ENCODE measurements around the gene PALLD.

PALLD gene

DNA sequence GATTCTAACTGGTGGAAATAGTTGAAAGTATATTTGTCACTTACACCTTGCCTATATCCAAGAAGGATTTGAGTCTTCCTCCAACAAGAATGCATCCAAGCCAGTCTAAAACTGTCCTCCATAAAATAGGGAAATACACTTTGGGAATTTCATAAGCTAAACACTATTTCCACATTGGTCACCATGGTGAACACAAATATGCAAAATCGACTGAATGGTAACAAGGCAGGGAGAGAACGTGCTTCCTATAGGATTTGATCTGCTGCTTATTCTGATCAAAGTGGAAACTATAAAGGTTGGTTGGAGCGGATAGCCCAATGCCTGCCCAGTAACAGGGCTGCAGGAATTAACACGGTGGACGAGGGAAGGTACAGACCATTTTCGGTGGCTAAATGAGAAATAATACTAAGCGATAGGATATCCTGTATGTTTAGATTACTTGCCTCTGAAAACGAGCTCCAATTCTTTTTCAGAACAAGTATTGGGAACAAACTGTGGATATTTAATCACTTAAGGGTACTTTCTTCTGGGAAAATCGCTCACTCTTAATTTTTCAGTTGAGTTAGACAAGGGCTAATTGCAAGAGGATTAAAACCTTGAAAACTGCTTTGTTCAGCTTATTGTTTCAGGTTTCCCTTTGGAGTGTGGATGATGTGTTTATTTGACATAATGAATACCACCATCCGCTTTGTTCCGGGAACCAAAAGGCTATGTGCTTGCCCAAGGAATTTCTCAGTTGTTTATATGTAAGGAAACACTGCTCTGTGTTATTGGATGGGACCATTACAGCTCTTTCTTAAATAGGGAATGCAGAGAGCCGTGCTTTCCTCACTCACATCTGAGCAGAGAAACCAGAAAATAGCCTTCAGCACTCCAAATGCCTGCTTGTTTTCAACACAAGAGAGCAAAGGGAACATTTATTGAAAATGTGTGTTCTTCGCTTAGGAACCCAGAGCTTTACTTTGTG lies 318.8 kb downstream of the PALLD start:
- Histone ChIP-seq H3K36me3 (ENCODE audit: low read depth) (no peaks in the 10 kb centered on the region), H3K27me3 (ENCODE audit: insufficient read depth, poor library complexity, severe bottlenecking) (no peaks in the 10 kb centered on the region), H3K27ac (ENCODE audit: poor library complexity, severe bottlenecking) (peak overlapping the region; percentile 51), H3K4me3 (ENCODE audit: severe bottlenecking) (no peak overlapping the region), H3K4me1 (ENCODE audit: insufficient read depth, poor library complexity, severe bottlenecking) (peaks cover 33% of the 10 kb centered on the region), H3K9me3 (ENCODE audit: severe bottlenecking) (no peaks in the 10 kb centered on the region)
- ATAC-seq (ENCODE audit: low read depth) (no peak), DNase-seq (ENCODE audit: low spot score) (no peak)
- TF ChIP-seq, protein P1, sequence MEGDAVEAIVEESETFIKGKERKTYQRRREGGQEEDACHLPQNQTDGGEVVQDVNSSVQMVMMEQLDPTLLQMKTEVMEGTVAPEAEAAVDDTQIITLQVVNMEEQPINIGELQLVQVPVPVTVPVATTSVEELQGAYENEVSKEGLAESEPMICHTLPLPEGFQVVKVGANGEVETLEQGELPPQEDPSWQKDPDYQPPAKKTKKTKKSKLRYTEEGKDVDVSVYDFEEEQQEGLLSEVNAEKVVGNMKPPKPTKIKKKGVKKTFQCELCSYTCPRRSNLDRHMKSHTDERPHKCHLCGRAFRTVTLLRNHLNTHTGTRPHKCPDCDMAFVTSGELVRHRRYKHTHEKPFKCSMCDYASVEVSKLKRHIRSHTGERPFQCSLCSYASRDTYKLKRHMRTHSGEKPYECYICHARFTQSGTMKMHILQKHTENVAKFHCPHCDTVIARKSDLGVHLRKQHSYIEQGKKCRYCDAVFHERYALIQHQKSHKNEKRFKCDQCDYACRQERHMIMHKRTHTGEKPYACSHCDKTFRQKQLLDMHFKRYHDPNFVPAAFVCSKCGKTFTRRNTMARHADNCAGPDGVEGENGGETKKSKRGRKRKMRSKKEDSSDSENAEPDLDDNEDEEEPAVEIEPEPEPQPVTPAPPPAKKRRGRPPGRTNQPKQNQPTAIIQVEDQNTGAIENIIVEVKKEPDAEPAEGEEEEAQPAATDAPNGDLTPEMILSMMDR (IDR thresholded peaks at IDR 0.05; ENCODE audit: poor library complexity, severe bottlenecking) = no peak

- Histone ChIP-seq H3K27ac (ENCODE audit: poor library complexity, severe bottlenecking) (peak overlapping the region; percentile 51), H3K27me3 (ENCODE audit: insufficient read depth, poor library complexity, severe bottlenecking) (no peaks in the 10 kb centered on the region), H3K4me3 (ENCODE audit: severe bottlenecking) (no peak overlapping the region), H3K9me3 (ENCODE audit: severe bottlenecking) (no peaks in the 10 kb centered on the region), H3K36me3 (ENCODE audit: low read depth) (no peaks in the 10 kb centered on the region), H3K4me1 (ENCODE audit: insufficient read depth, poor library complexity, severe bottlenecking) (peaks cover 17% of the 10 kb centered on the region)
- DNase-seq (ENCODE audit: low spot score) (no peak), ATAC-seq (ENCODE audit: low read depth) (no peak)
- TF ChIP-seq, protein P1 (IDR thresholded peaks at IDR 0.05; ENCODE audit: poor library complexity, severe bottlenecking) = no peak
These were observed 320.5 kb downstream of the PALLD start for GRCh38 chr4:168817370-168817769.

DNA sequence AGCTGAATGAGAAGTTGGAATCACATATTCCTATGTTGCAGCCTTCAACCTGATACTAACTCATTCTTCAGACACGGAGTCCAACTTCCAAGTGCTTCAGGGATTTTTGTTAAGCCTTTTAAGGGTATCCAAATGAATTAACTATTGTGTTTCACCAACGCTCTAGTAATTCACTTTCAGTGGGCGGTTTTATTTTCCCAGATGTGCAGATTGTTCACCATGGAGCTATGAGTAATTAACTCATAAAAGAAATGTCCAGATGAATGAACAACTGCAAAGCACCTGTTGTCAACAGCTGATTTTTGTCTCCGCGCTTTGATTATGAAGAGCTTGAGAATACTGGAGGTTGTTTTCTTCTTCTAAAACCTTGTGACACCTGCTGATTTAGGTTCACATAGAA lies 325.6 kb downstream of the PALLD start:
- no peaks in the 10 kb centered on the region for H3K36me3 ChIP-seq (ENCODE audit: low read depth)

GRCh38 chr4:168825975-168826374 lies 329.1 kb downstream of the PALLD start:
- no peak for ATAC-seq (ENCODE audit: low read depth)

More for the DNA sequence above, 325.6 kb downstream of the PALLD start:
- DNase-seq (ENCODE audit: low spot score) (no peak), ATAC-seq (ENCODE audit: low read depth) (no peak)
- Histone ChIP-seq H3K27ac (ENCODE audit: poor library complexity, severe bottlenecking) (no peak overlapping the region), H3K27me3 (ENCODE audit: insufficient read depth, poor library complexity, severe bottlenecking) (no peaks in the 10 kb centered on the region), H3K4me3 (ENCODE audit: severe bottlenecking) (no peak overlapping the region), H3K9me3 (ENCODE audit: severe bottlenecking) (no peaks in the 10 kb centered on the region), H3K4me1 (ENCODE audit: insufficient read depth, poor library complexity, severe bottlenecking) (peaks cover 3% of the 10 kb centered on the region)
- TF ChIP-seq, protein P1 (IDR thresholded peaks at IDR 0.05; ENCODE audit: poor library complexity, severe bottlenecking) = no peak

More at GRCh38 chr4:168825975-168826374, 329.1 kb downstream of the PALLD start:
- Histone ChIP-seq H3K27ac (ENCODE audit: poor library complexity, severe bottlenecking) (no peak overlapping the region), H3K27me3 (ENCODE audit: insufficient read depth, poor library complexity, severe bottlenecking) (no peaks in the 10 kb centered on the region), H3K9me3 (ENCODE audit: severe bottlenecking) (no peaks in the 10 kb centered on the region), H3K36me3 (ENCODE audit: low read depth) (no peaks in the 10 kb centered on the region), H3K4me1 (ENCODE audit: insufficient read depth, poor library complexity, severe bottlenecking) (no peaks in the 10 kb centered on the region), H3K4me3 (ENCODE audit: severe bottlenecking) (no peak overlapping the region)
- DNase-seq (ENCODE audit: low spot score) = no peak
- TF ChIP-seq, protein P1 (IDR thresholded peaks at IDR 0.05; ENCODE audit: poor library complexity, severe bottlenecking) = no peak

Measured in RWPE2 (cell line).